Caco-2 (cell line): Measurements from ENCODE around the gene FCER1A. TPM values are rescaled to one million over a fixed set of nuclear protein-coding genes. Genes with fewer than 3 reads are reported as not detected.

ENCODE experiments used
- Bru-seq: library from RNA; stranded (reverse); fragments of 400-500 nt; gene quantifications from one replicate; lab custom pipeline; 2021; lab: Mats Ljungman, UMichigan
- BruChase-seq, 2 experiments: library from RNA; stranded (reverse); fragments of 400-500 nt; gene quantifications; one replicate each; lab custom pipeline; 2021; lab: Mats Ljungman, UMichigan
- BruUV-seq: library from RNA; stranded (reverse); fragments of 400-500 nt; replicated peaks from 2 replicates; lab custom pipeline; 2021; lab: Mats Ljungman, UMichigan
- CTCF ChIA-PET: fragments of 300-600 bp; sonication (Branson Sonifier 250); formaldehyde crosslinking; loops from one replicate; lab custom pipeline; 2022; ENCODE audit warnings: antibody characterized with exemption; lab: Charles Lee
- POLR2A ChIA-PET: fragments of 300-600 bp; sonication (Branson Sonifier 250); formaldehyde crosslinking; loops from one replicate; lab custom pipeline; 2022; ENCODE audit warnings: antibody characterized with exemption; lab: Charles Lee
- DNase-seq, 2 experiments: peaks; one replicate each; pipeline versions ENCODE4 v3.0.0 to v3.0.0-alpha.2; 2020 to 2022
- H3K27me3 ChIP-seq: replicated peaks from 2 replicates; pipeline ENCODE4 v1.6.0; 2011; ENCODE audit warnings: low read length; ENCODE audit not compliant: control insufficient read depth, insufficient read depth
- H3K36me3 ChIP-seq: 2 replicates; pipeline ENCODE4 v1.5.1; 2011; ENCODE audit warnings: low read length; ENCODE audit not compliant: control insufficient read depth, insufficient read depth
- H3K4me1 ChIP-seq: fragments of 250-450 bp; sonication (Bioruptor Pico); 2 replicates; pipeline ENCODE4 v1.5.1; 2020; ENCODE audit warnings: mild to moderate bottlenecking
- H3K4me3 ChIP-seq: 2 replicates; pipeline ENCODE4 v1.5.1; 2011; ENCODE audit warnings: low read depth, mild to moderate bottlenecking, control low read depth, low read length
- H3K9me3 ChIP-seq: fragments of 250-450 bp; sonication (Bioruptor Pico); 2 replicates; pipeline ENCODE4 v1.5.1; 2020; ENCODE audit warnings: mild to moderate bottlenecking, moderate library complexity
- H3K27ac Mint-ChIP-seq: one replicate; pipeline ENCODE4 v1.8.0; 2022; ENCODE audit warnings: mixed read lengths; ENCODE audit not compliant: unreplicated experiment
- H3K27me3 Mint-ChIP-seq: one replicate; pipeline ENCODE4 v1.8.0; 2022; ENCODE audit warnings: mixed read lengths; ENCODE audit not compliant: insufficient read depth, unreplicated experiment
- H3K36me3 Mint-ChIP-seq: one replicate; pipeline ENCODE4 v1.8.0; 2022; ENCODE audit warnings: mild to moderate bottlenecking, mixed read lengths; ENCODE audit not compliant: insufficient read depth, unreplicated experiment
- H3K4me1 Mint-ChIP-seq: one replicate; pipeline ENCODE4 v1.8.0; 2022; ENCODE audit warnings: low read depth, mixed read lengths; ENCODE audit not compliant: unreplicated experiment
- H3K4me3 Mint-ChIP-seq: one replicate; pipeline ENCODE4 v1.8.0; 2022; ENCODE audit warnings: mild to moderate bottlenecking, moderate library complexity, mixed read lengths; ENCODE audit not compliant: unreplicated experiment
- H3K9me3 Mint-ChIP-seq: one replicate; pipeline ENCODE4 v1.8.0; 2022; ENCODE audit warnings: mixed read lengths; ENCODE audit not compliant: unreplicated experiment
- CTCF ChIP-seq, 2 experiments: fragments of 200-600 bp in 1 of 2; IDR thresholded peaks; 1 replicate in 1 of 2; 2 replicates in 1 of 2; pipeline versions ENCODE4 v1.5.1 to v1.8.0; 2011 to 2022; ENCODE audit warnings: antibody characterized with exemption in 1 of 2, control low read depth in 1 of 2, inconsistent platforms in 1 of 2, low read depth in 1 of 2, low read length in 1 of 2, mild to moderate bottlenecking in 1 of 2, moderate library complexity in 1 of 2; ENCODE audit not compliant: insufficient read depth in 1 of 2, severe bottlenecking in 1 of 2, unreplicated experiment in 1 of 2
- intact Hi-C: fragments of 100-400 bp; cut with micrococcal nuclease; formaldehyde crosslinking; loops from one replicate; pipeline ENCODE4 v1.10.0; 2022; ENCODE audit not compliant: unreplicated experiment
- long read RNA-seq: library from polyadenylated mRNA; stranded (forward); transcript quantifications from one replicate; pipeline ENCODE4 v2.0.0, GENCODE V29; 2022
- total RNA-seq: library from RNA; stranded (reverse); gene quantifications from 2 replicates; pipeline ENCODE4 v1.2.3, GENCODE V29; 2022

The FCER1A gene
- total RNA-seq (not detected in 2 replicates), Bru-seq, nascent RNA (percentile 2 among the genes with signal in this experiment), BruChase-seq, experiment 1, labeled RNA remaining after a 2-hour chase (not detected), BruChase-seq, experiment 2, labeled RNA remaining after a 6-hour chase (not detected)
- long read RNA-seq: 0 reads

- Histone ChIP-seq H3K9me3 (no peaks in the 10 kb centered on the region), H3K4me1 (no peaks in the 10 kb centered on the region), H3K27me3 (no peaks in the 10 kb centered on the region; the same call in 1 of the 2 replicates), H3K36me3 (no peaks in the 10 kb centered on the region), H3K4me3 (no peak within 1 kb of the TSS)
- Mint-ChIP-seq H3K4me3 (no peak within 1 kb of the TSS), H3K9me3 (no peaks in the 10 kb centered on the region), H3K36me3 (no peaks in the 10 kb centered on the region), H3K27ac (no peak within 1 kb of the TSS), H3K27me3 (peaks cover 5% of the 10 kb centered on the region), H3K4me1 (no peaks in the 10 kb centered on the region)
- POLR2A ChIA-PET: no interaction called here
- DNase-seq: no peak
- intact Hi-C loops: no loop called here
- BruUV-seq: no TSS peak
- CTCF ChIA-PET: no interaction called here
- no peak for TF ChIP-seq CTCF (IDR thresholded peaks at IDR 0.05; ENCODE audit: insufficient read depth in 1 of 2, low read depth in 1 of 2, low read length in 1 of 2, severe bottlenecking in 1 of 2, unreplicated experiment in 1 of 2)
These were observed at the start of gene FCER1A for GRCh38 chr1:159302095-159302494. TSS of gene FCER1A (plus strand) at chr1:159302336. CDS start at chr1:159302365, 29 bp downstream.

GRCh38 chr1:159261311-159261710, 40.8 kb upstream of the FCER1A start:
- Histone ChIP-seq H3K4me1 (no peaks in the 10 kb centered on the region), H3K27me3 (no peaks in the 10 kb centered on the region), H3K4me3 (no peak overlapping the region), H3K36me3 (no peaks in the 10 kb centered on the region), H3K9me3 (0 out of 2 replicates have a peak, but pooled peaks cover 6% of the 10 kb centered on the region)
- H3K9me3 Mint-ChIP-seq: peaks cover 1% of the 10 kb centered on the region
- POLR2A ChIA-PET: no interaction called here
- no peak for DNase-seq
- TF ChIP-seq CTCF (IDR thresholded peaks at IDR 0.05; ENCODE audit: insufficient read depth in 1 of 2, low read depth in 1 of 2, low read length in 1 of 2, severe bottlenecking in 1 of 2, unreplicated experiment in 1 of 2): no peak
- H3K27me3 Mint-ChIP-seq: peaks cover 7% of the 10 kb centered on the region
- H3K27ac Mint-ChIP-seq: no peak overlapping the region
- CTCF ChIA-PET: no interaction called here
- no peaks in the 10 kb centered on the region for H3K4me1 Mint-ChIP-seq
- no TSS peak for BruUV-seq
- intact Hi-C loops: no loop called here
- H3K4me3 Mint-ChIP-seq: no peak overlapping the region
- no peaks in the 10 kb centered on the region for H3K36me3 Mint-ChIP-seq

GRCh38 chr1:159261721-159262494, 40.2 kb upstream of the FCER1A start:
- H3K27ac Mint-ChIP-seq: no peak overlapping the region
- no peaks in the 10 kb centered on the region for H3K36me3 Mint-ChIP-seq
- no peak for DNase-seq
- Histone ChIP-seq H3K36me3 (no peaks in the 10 kb centered on the region), H3K9me3 (0 out of 2 replicates have a peak, but pooled peaks cover 6% of the 10 kb centered on the region), H3K4me3 (no peak overlapping the region), H3K4me1 (no peaks in the 10 kb centered on the region), H3K27me3 (no peaks in the 10 kb centered on the region)
- ChIA-PET POLR2A (no interaction called here), CTCF (no interaction called here)
- BruUV-seq: no TSS peak
- H3K4me3 Mint-ChIP-seq: no peak overlapping the region
- intact Hi-C loops: no loop called here
- peaks cover 7% of the 10 kb centered on the region for H3K27me3 Mint-ChIP-seq
- peaks cover 7% of the 10 kb centered on the region for H3K9me3 Mint-ChIP-seq
- no peaks in the 10 kb centered on the region for H3K4me1 Mint-ChIP-seq
- no peak for TF ChIP-seq CTCF (IDR thresholded peaks at IDR 0.05; ENCODE audit: insufficient read depth in 1 of 2, low read depth in 1 of 2, low read length in 1 of 2, severe bottlenecking in 1 of 2, unreplicated experiment in 1 of 2)
